K562 treated with DMSO at 1 percent for 4 hours (cell line): ENCODE measurements around the gene PABPN1L. TPM values are rescaled to one million over a fixed set of nuclear protein-coding genes. Genes with fewer than 3 reads are reported as not detected.

Source experiments
- total RNA-seq: library from RNA; unstranded; fragments of 300-600 nt; gene quantifications from 2 replicates; pipeline ENCODE4 v1.2.3, GENCODE V29; 2022; ENCODE audit not compliant: insufficient read depth

The PABPN1L gene, protein sequence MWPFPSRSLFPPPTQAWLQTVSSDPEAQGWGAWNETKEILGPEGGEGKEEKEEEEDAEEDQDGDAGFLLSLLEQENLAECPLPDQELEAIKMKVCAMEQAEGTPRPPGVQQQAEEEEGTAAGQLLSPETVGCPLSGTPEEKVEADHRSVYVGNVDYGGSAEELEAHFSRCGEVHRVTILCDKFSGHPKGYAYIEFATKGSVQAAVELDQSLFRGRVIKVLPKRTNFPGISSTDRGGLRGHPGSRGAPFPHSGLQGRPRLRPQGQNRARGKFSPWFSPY
- 1.9 TPM in 1 of 2 replicates, not detected in the other for total RNA-seq

DNA sequence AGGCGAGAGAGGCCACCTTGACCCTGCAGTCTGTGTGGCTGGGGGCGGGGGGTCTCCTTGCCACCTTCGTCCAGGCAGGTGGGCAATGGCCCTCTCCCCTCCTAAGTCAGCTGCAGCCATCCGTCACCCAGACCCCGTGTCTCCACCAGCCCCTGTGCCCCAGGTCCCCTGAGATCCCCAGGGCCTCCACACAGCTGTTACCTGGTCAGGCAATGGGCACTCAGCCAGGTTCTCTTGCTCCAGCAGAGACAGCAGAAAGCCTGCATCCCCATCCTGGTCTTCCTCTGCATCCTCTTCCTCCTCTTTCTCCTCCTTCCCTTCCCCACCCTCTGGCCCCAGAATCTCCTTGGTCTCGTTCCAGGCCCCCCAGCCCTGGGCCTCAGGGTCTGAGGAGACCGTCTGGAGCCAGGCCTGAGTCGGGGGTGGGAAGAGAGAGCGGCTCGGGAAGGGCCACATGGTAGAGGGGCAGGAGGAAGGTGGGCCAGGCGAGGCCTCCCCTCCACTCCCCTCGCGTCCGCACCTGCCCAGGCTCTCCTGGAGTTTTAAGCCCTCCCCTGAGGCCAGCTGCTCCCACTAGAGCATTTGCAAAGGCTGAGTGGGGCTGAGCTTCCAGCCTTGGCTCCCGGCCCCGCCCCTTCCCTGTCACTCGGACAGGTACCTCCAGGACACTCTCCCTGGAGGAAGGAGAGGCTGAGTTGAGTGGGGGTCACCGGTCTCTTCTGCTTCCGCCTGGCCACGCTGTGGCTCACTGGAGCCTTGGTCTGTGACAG lies at the start of gene PABPN1L:
Gene PABPN1L (minus strand): TSS at position 510 of the 770 bp plus-strand sequence. CDS start 54 bp downstream, at position 456.

DNA sequence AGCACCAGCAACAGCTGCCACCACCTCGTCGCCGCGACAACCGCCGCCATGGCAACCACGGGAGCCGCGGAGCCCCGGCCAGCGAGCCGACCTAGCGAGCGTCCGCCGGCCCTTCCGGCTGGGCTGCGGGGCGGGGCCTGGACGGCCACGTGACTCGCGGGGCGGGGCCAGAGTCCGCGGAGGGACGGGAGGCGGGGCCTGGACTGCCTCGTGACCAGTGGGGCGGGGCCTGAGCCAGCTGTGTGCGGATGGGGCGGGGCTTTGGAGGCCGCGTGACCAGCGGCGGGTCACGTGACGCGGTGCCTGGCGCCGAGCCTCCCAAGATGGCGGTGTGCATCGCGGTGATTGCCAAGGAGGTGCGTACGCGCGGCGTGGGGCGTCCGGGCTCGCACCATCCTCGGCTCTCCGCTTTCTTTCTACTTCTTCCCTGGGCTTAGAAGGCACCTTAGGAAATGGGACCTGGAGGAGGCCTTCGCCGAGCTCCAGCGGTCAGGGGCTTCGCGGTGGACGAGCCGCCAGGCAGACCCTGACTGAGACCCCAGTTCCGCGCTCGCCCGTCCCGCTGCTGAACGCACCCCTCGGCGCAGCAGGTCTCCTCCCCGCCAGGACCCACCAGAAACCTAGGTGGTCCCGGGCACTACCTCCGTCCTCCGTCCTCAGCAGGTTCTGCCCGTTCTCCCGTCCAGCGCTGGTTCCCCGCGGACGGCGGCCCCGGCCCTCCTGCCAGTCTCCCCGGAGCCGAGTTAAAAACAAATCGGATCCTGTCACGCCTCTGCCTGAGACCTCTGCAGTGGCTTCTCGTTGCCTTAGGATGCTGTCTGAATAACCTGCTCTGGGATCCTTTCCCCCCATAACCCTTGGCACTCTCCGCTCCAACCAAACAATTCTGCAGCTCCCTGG lies 9.4 kb downstream of the PABPN1L start, which contains the start of the genes GALNS and TRAPPC2L:
Gene GALNS (minus strand): TSS at position 120 of the 900 bp plus-strand sequence. CDS start 70 bp downstream, at position 50.
Gene TRAPPC2L (plus strand): TSS at position 300 of the 900 bp plus-strand sequence. CDS start 24 bp downstream, at position 324.

Other genes with a start within 250 kb of the PABPN1L start
- gene IL17C, start 228.1 kb downstream of the PABPN1L start, total RNA-seq = not detected in 2 replicates
- gene CYBA, start 215.6 kb downstream of the PABPN1L start, total RNA-seq = 618 and 683 TPM in 2 replicates
- 88.8 and 102 TPM in 2 replicates for gene MVD, start 203.6 kb downstream of the PABPN1L start, total RNA-seq
- gene SNAI3, start 180.2 kb downstream of the PABPN1L start, total RNA-seq = 1.8 TPM in 1 of 2 replicates, not detected in the other
- 51.2 and 58.8 TPM in 2 replicates for gene RNF166, start 160.3 kb downstream of the PABPN1L start, total RNA-seq
- 31.2 and 36.6 TPM in 2 replicates for gene CTU2, start 160.2 kb downstream of the PABPN1L start, total RNA-seq
- 237 and 289 TPM in 2 replicates for gene PIEZO1, start 81.4 kb downstream of the PABPN1L start, total RNA-seq
- 235 and 248 TPM in 2 replicates for gene CDT1, start 62.9 kb downstream of the PABPN1L start, total RNA-seq
- 276 and 300 TPM in 2 replicates for gene APRT, start 54.7 kb downstream of the PABPN1L start, total RNA-seq
- gene GALNS, start 9.7 kb downstream of the PABPN1L start, total RNA-seq = 10.0 and 10.5 TPM in 2 replicates
- 48.4 and 59.9 TPM in 2 replicates for gene TRAPPC2L, start 9.5 kb downstream of the PABPN1L start, total RNA-seq
- 13.8 and 28.6 TPM in 2 replicates for gene CBFA2T3, start 110.5 kb upstream of the PABPN1L start, total RNA-seq
- gene ACSF3, start 227.2 kb upstream of the PABPN1L start, total RNA-seq = 22.9 and 35.2 TPM in 2 replicates